Fibroblast of lung (primary cell): Measurements from ENCODE around the gene SRR. TPM values are rescaled to one million over a fixed set of nuclear protein-coding genes. Genes with fewer than 3 reads are reported as not detected.
A peak's percentile ranks its signal among the peaks of the same experiment; 100 is the strongest.

Experiments
- DNase-seq, 2 donors: peaks; one replicate each; pipeline versions ENCODE4 v3.0.0 to v3.0.0-alpha.2; 2010; ENCODE audit warnings: low read depth in 2 of 2
- H2AFZ ChIP-seq: 2 replicates; pipeline ENCODE4 v1.5.1; 2012; ENCODE audit warnings: low read length, control low read depth, inconsistent platforms
- H3K27ac ChIP-seq: 2 replicates; pipeline ENCODE4 v1.5.1; 2011; ENCODE audit warnings: low read length, control low read depth; ENCODE audit not compliant: insufficient read depth
- H3K27me3 ChIP-seq: 2 replicates; pipeline ENCODE4 v1.5.1; 2011; ENCODE audit warnings: mild to moderate bottlenecking, low read length; ENCODE audit not compliant: control insufficient read depth, insufficient read depth
- H3K36me3 ChIP-seq: 2 replicates; pipeline ENCODE4 v1.5.1; 2011; ENCODE audit warnings: low read length; ENCODE audit not compliant: control insufficient read depth, insufficient read depth
- H3K4me1 ChIP-seq: 2 replicates; pipeline ENCODE4 v1.5.1; 2011; ENCODE audit warnings: low read length; ENCODE audit not compliant: control insufficient read depth, insufficient read depth; ENCODE audit errors: extremely low read depth
- H3K4me2 ChIP-seq: 2 replicates; pipeline ENCODE4 v1.5.1; 2011; ENCODE audit warnings: low read length, control low read depth; ENCODE audit not compliant: insufficient read depth; ENCODE audit errors: extremely low read depth
- H3K4me3 ChIP-seq, 4 experiments: fragments of 200-600 bp in 1 of 4; sonication (generic) in 1 of 4; replicated peaks in 1 of 4; 2 replicates each; pipeline ENCODE4 v1.5.1; 2011 to 2016; ENCODE audit warnings: low read length in 4 of 4, low read depth in 3 of 4, mild to moderate bottlenecking in 3 of 4, control low read depth in 2 of 4, inconsistent platforms in 1 of 4, mixed read lengths in 1 of 4; ENCODE audit not compliant: insufficient read depth in 1 of 4; ENCODE audit errors: control extremely low read depth in 1 of 4
- H3K79me2 ChIP-seq: 2 replicates; pipeline ENCODE4 v1.5.1; 2012; ENCODE audit warnings: mild to moderate bottlenecking, low read length, inconsistent platforms; ENCODE audit not compliant: control insufficient read depth, insufficient read depth
- H3K9ac ChIP-seq: 2 replicates; pipeline ENCODE4 v1.5.1; 2011; ENCODE audit warnings: mild to moderate bottlenecking, low read length, control low read depth; ENCODE audit not compliant: insufficient read depth
- H3K9me3 ChIP-seq: 2 replicates; pipeline ENCODE4 v1.5.1; 2012; ENCODE audit warnings: low read depth, low read length; ENCODE audit not compliant: control insufficient read depth, insufficient read depth
- H4K20me1 ChIP-seq: 2 replicates; pipeline ENCODE4 v1.5.1; 2011; ENCODE audit warnings: low read length; ENCODE audit not compliant: control insufficient read depth, insufficient read depth; ENCODE audit errors: extremely low read depth
- EZH2 ChIP-seq: IDR thresholded peaks from 2 replicates; pipeline ENCODE4 v1.5.1; 2012; ENCODE audit warnings: low read length, control low read depth, mild to moderate bottlenecking; ENCODE audit errors: missing control alignments
- polyA plus RNA-seq, 2 donors: library from polyadenylated mRNA; depleted of rRNA in 1 of 2; stranded (reverse) in 1 of 2; unstranded in 1 of 2; fragments of >200 nt; gene quantifications; 2 replicates each; pipeline ENCODE4 v1.2.1, GENCODE V29; 2011 to 2012; ENCODE audit warnings: missing spikeins in 1 of 2
- total RNA-seq: library from RNA; depleted of rRNA; stranded (reverse); fragments of >200 nt; gene quantifications from 2 replicates; pipeline ENCODE4 v1.2.1, GENCODE V29; 2014
- TF ChIP-seq, protein P1 (sequence below), 2 donors: IDR thresholded peaks in 1 of 2; conservative IDR thresholded peaks in 1 of 2; 1 replicate in 1 of 2; 2 replicates in 1 of 2; pipeline ENCODE4 v1.5.1; 2011 to 2012; ENCODE audit warnings: low read length in 2 of 2, control low read depth in 1 of 2, inconsistent platforms in 1 of 2, low read depth in 1 of 2, mild to moderate bottlenecking in 1 of 2

Gene SRR
- total and polyA plus RNA-seq, 2 donors (not counting 1 experiment from before 2014, with no cell fraction given) = 15.0 to 22.3 TPM

DNA sequence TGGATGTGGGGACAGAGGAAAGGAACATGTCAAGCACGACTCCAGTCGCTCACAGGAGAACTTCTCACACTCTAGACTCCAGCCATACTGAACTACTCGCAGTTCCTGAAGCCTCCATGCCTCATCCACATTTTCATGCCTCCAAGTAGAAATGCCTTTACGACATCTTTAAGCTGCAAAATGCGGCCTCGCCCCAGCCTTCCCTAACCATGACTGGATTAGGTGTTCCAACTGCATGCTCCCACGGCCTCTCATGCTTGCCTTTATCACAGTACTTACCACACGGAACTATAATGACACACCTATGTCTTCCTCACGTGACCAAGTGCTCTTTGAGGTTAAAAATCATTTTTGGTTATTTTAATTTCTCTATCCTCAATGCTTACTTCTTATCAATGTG, 24.0 kb upstream of the SRR start:
- Histone ChIP-seq H3K36me3 (peaks cover 12% of the 10 kb centered on the region), H2AFZ (no peak overlapping the region), H3K27ac (no peak overlapping the region), H3K4me2 (no peak overlapping the region), H3K27me3 (no peaks in the 10 kb centered on the region), H3K9ac (no peak overlapping the region), H3K4me3 (no peak overlapping the region), H3K4me1 (peaks cover 2% of the 10 kb centered on the region), H3K79me2 (no peaks in the 10 kb centered on the region), H4K20me1 (no peaks in the 10 kb centered on the region), H3K9me3 (no peaks in the 10 kb centered on the region)
- DNase-seq = no peak
- TF ChIP-seq, protein P1, sequence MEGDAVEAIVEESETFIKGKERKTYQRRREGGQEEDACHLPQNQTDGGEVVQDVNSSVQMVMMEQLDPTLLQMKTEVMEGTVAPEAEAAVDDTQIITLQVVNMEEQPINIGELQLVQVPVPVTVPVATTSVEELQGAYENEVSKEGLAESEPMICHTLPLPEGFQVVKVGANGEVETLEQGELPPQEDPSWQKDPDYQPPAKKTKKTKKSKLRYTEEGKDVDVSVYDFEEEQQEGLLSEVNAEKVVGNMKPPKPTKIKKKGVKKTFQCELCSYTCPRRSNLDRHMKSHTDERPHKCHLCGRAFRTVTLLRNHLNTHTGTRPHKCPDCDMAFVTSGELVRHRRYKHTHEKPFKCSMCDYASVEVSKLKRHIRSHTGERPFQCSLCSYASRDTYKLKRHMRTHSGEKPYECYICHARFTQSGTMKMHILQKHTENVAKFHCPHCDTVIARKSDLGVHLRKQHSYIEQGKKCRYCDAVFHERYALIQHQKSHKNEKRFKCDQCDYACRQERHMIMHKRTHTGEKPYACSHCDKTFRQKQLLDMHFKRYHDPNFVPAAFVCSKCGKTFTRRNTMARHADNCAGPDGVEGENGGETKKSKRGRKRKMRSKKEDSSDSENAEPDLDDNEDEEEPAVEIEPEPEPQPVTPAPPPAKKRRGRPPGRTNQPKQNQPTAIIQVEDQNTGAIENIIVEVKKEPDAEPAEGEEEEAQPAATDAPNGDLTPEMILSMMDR (conservative IDR thresholded peaks at IDR 0.05 in 1 of 2, IDR thresholded peaks at IDR 0.05 in 1 of 2; ENCODE audit: low read depth in 1 of 2, low read length in 2 of 2) = no peak
- TF ChIP-seq EZH2 = no peak

DNA sequence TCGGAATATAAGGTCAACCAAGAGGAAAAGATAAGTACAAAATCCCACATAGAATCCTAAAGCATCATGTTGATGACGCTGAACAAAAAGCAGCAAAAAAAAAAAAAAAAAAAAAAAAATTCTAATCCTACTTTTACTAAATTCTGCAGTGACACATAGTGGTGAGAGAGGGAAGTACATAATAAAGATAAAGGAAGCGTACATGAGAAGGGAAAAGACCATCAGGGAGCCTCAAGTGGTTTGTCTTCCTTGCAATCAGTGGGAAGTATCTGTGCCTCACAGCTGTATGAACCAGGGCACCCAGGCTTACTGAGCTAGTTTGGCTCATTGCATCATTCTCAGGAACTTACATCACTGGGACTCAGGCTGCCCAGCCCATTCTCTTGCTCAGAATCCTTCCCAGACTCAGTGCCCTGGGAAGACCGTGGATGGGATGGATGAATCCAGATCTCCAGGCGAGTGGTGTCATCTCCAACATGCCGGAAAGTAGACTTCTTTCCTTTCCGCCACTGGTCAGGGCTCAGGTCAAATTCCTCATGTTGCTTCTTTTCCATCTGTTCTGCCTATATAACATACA, 21.4 kb upstream of the SRR start:
- no peaks in the 10 kb centered on the region for H3K79me2 ChIP-seq
- H2AFZ ChIP-seq = no peak overlapping the region
- no peak overlapping the region for H3K4me3 ChIP-seq
- peaks cover 2% of the 10 kb centered on the region for H3K4me1 ChIP-seq
- peak overlapping the region; percentile 57 for H3K27ac ChIP-seq
- no peaks in the 10 kb centered on the region for H3K27me3 ChIP-seq
- no peak for TF ChIP-seq EZH2
- TF ChIP-seq, protein P1 (conservative IDR thresholded peaks at IDR 0.05 in 1 of 2, IDR thresholded peaks at IDR 0.05 in 1 of 2; ENCODE audit: low read depth in 1 of 2, low read length in 2 of 2) = peak; percentile 38 to 50
- no peak overlapping the region for H3K4me2 ChIP-seq
- no peaks in the 10 kb centered on the region for H3K9me3 ChIP-seq
- no peaks in the 10 kb centered on the region for H4K20me1 ChIP-seq
- no peak overlapping the region for H3K9ac ChIP-seq
- H3K36me3 ChIP-seq = peaks cover 12% of the 10 kb centered on the region
- DNase-seq = peak; percentile 68 to 91

DNA sequence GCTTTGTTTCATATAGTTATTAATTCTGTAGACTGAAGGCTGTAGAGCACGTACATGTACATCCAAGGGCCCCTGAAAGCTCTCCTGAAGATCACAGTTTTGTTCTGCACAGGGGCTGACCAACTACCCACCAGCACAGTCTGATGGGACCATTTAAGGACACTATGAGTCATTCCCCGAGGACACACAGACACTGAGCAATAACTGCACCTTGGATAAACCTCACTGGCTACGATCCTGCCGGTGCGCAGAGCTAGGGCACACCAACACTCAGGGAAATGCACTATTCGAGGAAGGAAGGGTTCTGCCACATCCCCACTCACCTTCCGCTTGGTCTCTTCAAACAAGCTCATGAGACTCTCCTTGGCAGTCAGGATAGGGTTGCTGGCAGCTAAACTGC, 20.4 kb upstream of the SRR start:
- Histone ChIP-seq H3K79me2 (no peaks in the 10 kb centered on the region), H3K27me3 (no peaks in the 10 kb centered on the region), H3K4me2 (no peak overlapping the region), H4K20me1 (no peaks in the 10 kb centered on the region), H3K36me3 (peaks cover 13% of the 10 kb centered on the region), H2AFZ (no peak overlapping the region), H3K4me1 (peaks cover 2% of the 10 kb centered on the region), H3K9ac (no peak overlapping the region), H3K4me3 (no peak overlapping the region), H3K27ac (no peak overlapping the region), H3K9me3 (no peaks in the 10 kb centered on the region)
- no peak for TF ChIP-seq EZH2
- TF ChIP-seq, protein P1 (conservative IDR thresholded peaks at IDR 0.05 in 1 of 2, IDR thresholded peaks at IDR 0.05 in 1 of 2; ENCODE audit: low read depth in 1 of 2, low read length in 2 of 2) = no peak
- DNase-seq = no peak
